Fibroblast of lung (primary cell): ENCODE results near the gene TIGD4. TPM values are rescaled to one million over a fixed set of nuclear protein-coding genes. Genes with fewer than 3 reads are reported as not detected.

Source experiments
- DNase-seq, 2 donors: peaks; one replicate each; pipeline versions ENCODE4 v3.0.0 to v3.0.0-alpha.2; 2010; ENCODE audit warnings: low read depth in 2 of 2
- H2AFZ ChIP-seq: 2 replicates; pipeline ENCODE4 v1.5.1; 2012; ENCODE audit warnings: low read length, control low read depth, inconsistent platforms
- H3K27ac ChIP-seq: 2 replicates; pipeline ENCODE4 v1.5.1; 2011; ENCODE audit warnings: low read length, control low read depth; ENCODE audit not compliant: insufficient read depth
- H3K27me3 ChIP-seq: 2 replicates; pipeline ENCODE4 v1.5.1; 2011; ENCODE audit warnings: mild to moderate bottlenecking, low read length; ENCODE audit not compliant: control insufficient read depth, insufficient read depth
- H3K36me3 ChIP-seq: 2 replicates; pipeline ENCODE4 v1.5.1; 2011; ENCODE audit warnings: low read length; ENCODE audit not compliant: control insufficient read depth, insufficient read depth
- H3K4me1 ChIP-seq: 2 replicates; pipeline ENCODE4 v1.5.1; 2011; ENCODE audit warnings: low read length; ENCODE audit not compliant: control insufficient read depth, insufficient read depth; ENCODE audit errors: extremely low read depth
- H3K4me2 ChIP-seq: 2 replicates; pipeline ENCODE4 v1.5.1; 2011; ENCODE audit warnings: low read length, control low read depth; ENCODE audit not compliant: insufficient read depth; ENCODE audit errors: extremely low read depth
- H3K4me3 ChIP-seq, 4 experiments: fragments of 200-600 bp in 1 of 4; sonication (generic) in 1 of 4; replicated peaks in 1 of 4; 2 replicates each; pipeline ENCODE4 v1.5.1; 2011 to 2016; ENCODE audit warnings: low read length in 4 of 4, low read depth in 3 of 4, mild to moderate bottlenecking in 3 of 4, control low read depth in 2 of 4, inconsistent platforms in 1 of 4, mixed read lengths in 1 of 4; ENCODE audit not compliant: insufficient read depth in 1 of 4; ENCODE audit errors: control extremely low read depth in 1 of 4
- H3K79me2 ChIP-seq: 2 replicates; pipeline ENCODE4 v1.5.1; 2012; ENCODE audit warnings: mild to moderate bottlenecking, low read length, inconsistent platforms; ENCODE audit not compliant: control insufficient read depth, insufficient read depth
- H3K9ac ChIP-seq: 2 replicates; pipeline ENCODE4 v1.5.1; 2011; ENCODE audit warnings: mild to moderate bottlenecking, low read length, control low read depth; ENCODE audit not compliant: insufficient read depth
- H3K9me3 ChIP-seq: 2 replicates; pipeline ENCODE4 v1.5.1; 2012; ENCODE audit warnings: low read depth, low read length; ENCODE audit not compliant: control insufficient read depth, insufficient read depth
- H4K20me1 ChIP-seq: 2 replicates; pipeline ENCODE4 v1.5.1; 2011; ENCODE audit warnings: low read length; ENCODE audit not compliant: control insufficient read depth, insufficient read depth; ENCODE audit errors: extremely low read depth
- CTCF ChIP-seq, 2 donors: IDR thresholded peaks in 1 of 2; conservative IDR thresholded peaks in 1 of 2; 1 replicate in 1 of 2; 2 replicates in 1 of 2; pipeline ENCODE4 v1.5.1; 2011 to 2012; ENCODE audit warnings: low read length in 2 of 2, control low read depth in 1 of 2, inconsistent platforms in 1 of 2, low read depth in 1 of 2, mild to moderate bottlenecking in 1 of 2
- EZH2 ChIP-seq: IDR thresholded peaks from 2 replicates; pipeline ENCODE4 v1.5.1; 2012; ENCODE audit warnings: low read length, control low read depth, mild to moderate bottlenecking; ENCODE audit errors: missing control alignments
- polyA plus RNA-seq, 2 donors: library from polyadenylated mRNA; depleted of rRNA in 1 of 2; stranded (reverse) in 1 of 2; unstranded in 1 of 2; fragments of >200 nt; gene quantifications; 2 replicates each; pipeline ENCODE4 v1.2.1, GENCODE V29; 2011 to 2012; ENCODE audit warnings: missing spikeins in 1 of 2
- total RNA-seq: library from RNA; depleted of rRNA; stranded (reverse); fragments of >200 nt; gene quantifications from 2 replicates; pipeline ENCODE4 v1.2.1, GENCODE V29; 2014

Gene TIGD4
- total and polyA plus RNA-seq, 2 donors (not counting 1 experiment from before 2014, with no cell fraction given) = under 0.01 to 0.08 TPM

- TF ChIP-seq CTCF (conservative IDR thresholded peaks at IDR 0.05 in 1 of 2, IDR thresholded peaks at IDR 0.05 in 1 of 2; ENCODE audit: low read depth in 1 of 2, low read length in 2 of 2) (peak in 1 of 2 donors; percentile 35), EZH2 (no peak)
- Histone ChIP-seq H3K4me2 (no peak overlapping the region), H3K4me3 (no peak overlapping the region), H3K9ac (no peak overlapping the region), H3K9me3 (no peaks in the 10 kb centered on the region), H3K27me3 (no peaks in the 10 kb centered on the region), H4K20me1 (no peaks in the 10 kb centered on the region), H3K4me1 (peaks cover 2% of the 10 kb centered on the region), H3K27ac (no peak overlapping the region), H3K79me2 (peaks cover 66% of the 10 kb centered on the region), H3K36me3 (no peaks in the 10 kb centered on the region), H2AFZ (no peak overlapping the region)
- DNase-seq = peak; percentile 13 to 58
These were observed 5.2 kb upstream of the TIGD4 start for GRCh38 chr4:152784490-152785350.

DNA sequence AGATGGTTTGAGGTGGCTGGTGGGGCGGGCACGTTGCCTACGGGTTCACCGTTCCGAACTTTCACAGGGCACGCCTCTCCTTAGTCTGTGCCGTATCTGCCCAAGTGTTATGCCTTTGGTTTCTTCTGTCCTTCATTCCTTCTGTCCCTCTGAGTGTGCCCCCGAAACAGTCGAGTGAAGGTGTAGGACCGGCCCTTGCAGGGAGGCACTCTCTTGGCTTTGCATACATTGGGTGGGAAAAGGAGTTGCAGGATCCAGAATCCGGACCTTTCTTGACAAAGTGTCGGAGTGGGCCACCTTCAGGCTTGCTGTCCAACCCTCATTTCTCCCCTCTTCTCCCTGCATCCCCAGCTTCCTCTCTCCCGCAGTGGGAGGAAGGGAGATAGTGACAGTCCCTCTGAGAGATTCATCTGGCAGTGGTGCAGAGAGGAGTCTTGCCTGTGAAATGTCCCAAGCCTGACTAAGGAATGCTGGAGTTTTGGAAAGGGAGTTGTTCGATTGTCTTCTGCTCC is 793 bp upstream of the TIGD4 start:
- H3K4me2 ChIP-seq = peak overlapping the region; percentile 88
- peak overlapping the region; percentile 88 for H3K9ac ChIP-seq
- TF ChIP-seq CTCF (conservative IDR thresholded peaks at IDR 0.05 in 1 of 2, IDR thresholded peaks at IDR 0.05 in 1 of 2; ENCODE audit: low read depth in 1 of 2, low read length in 2 of 2) = no peak
- peaks cover 2% of the 10 kb centered on the region for H3K4me1 ChIP-seq
- H3K36me3 ChIP-seq = no peaks in the 10 kb centered on the region
- peak overlapping the region; percentile 80 to 96 (median 93) for H3K4me3 ChIP-seq
- no peaks in the 10 kb centered on the region for H3K9me3 ChIP-seq
- no peaks in the 10 kb centered on the region for H4K20me1 ChIP-seq
- DNase-seq = peak in 1 of 2 donors; percentile 25
- no peaks in the 10 kb centered on the region for H3K27me3 ChIP-seq
- H2AFZ ChIP-seq = peak overlapping the region; percentile 88
- H3K27ac ChIP-seq = peak overlapping the region; percentile 94
- H3K79me2 ChIP-seq = peaks cover 47% of the 10 kb centered on the region

GRCh38 chr4:152778656-152779512 is 646 bp downstream of the TIGD4 start:
- H3K9ac ChIP-seq = peak overlapping the region; percentile 88
- H3K9me3 ChIP-seq = no peaks in the 10 kb centered on the region
- H3K79me2 ChIP-seq = peaks cover 37% of the 10 kb centered on the region
- H3K36me3 ChIP-seq = no peaks in the 10 kb centered on the region
- peak overlapping the region; percentile 80 to 96 (median 93) for H3K4me3 ChIP-seq
- peak overlapping the region; percentile 87 for H2AFZ ChIP-seq
- peak overlapping the region; percentile 94 for H3K27ac ChIP-seq
- TF ChIP-seq EZH2 (no peak), CTCF (conservative IDR thresholded peaks at IDR 0.05 in 1 of 2, IDR thresholded peaks at IDR 0.05 in 1 of 2; ENCODE audit: low read depth in 1 of 2, low read length in 2 of 2) (no peak)
- H3K4me2 ChIP-seq = peak overlapping the region; percentile 94
- no peaks in the 10 kb centered on the region for H4K20me1 ChIP-seq
- H3K4me1 ChIP-seq = peaks cover 2% of the 10 kb centered on the region
- H3K27me3 ChIP-seq = no peaks in the 10 kb centered on the region
- DNase-seq = peak in 1 of 2 donors; percentile 14
